Endothelial cell of umbilical vein (primary cell): Measurements from ENCODE around the gene DLG1.

Source experiments
- EZH2 ChIP-seq: IDR thresholded peaks from 2 replicates; pipeline ENCODE4 v1.6.1; 2012; ENCODE audit warnings: borderline replicate concordance, low read depth, mild to moderate bottlenecking, moderate library complexity, low read length, inconsistent platforms; ENCODE audit not compliant: severe bottlenecking
- FOS ChIP-seq: IDR thresholded peaks from 2 replicates; pipeline ENCODE4 v1.6.1; 2011; ENCODE audit warnings: mild to moderate bottlenecking, low read length, moderate library complexity, borderline replicate concordance; ENCODE audit not compliant: insufficient read depth
- POLR2A ChIP-seq: IDR thresholded peaks from 2 replicates; pipeline ENCODE4 v1.6.1; 2012; ENCODE audit warnings: low read depth, mild to moderate bottlenecking, control low read depth, low read length
- POLR2AphosphoS5 ChIP-seq: IDR thresholded peaks from 2 replicates; pipeline ENCODE4 v1.6.1; 2012; ENCODE audit warnings: low read depth, mild to moderate bottlenecking, control low read depth, low read length, moderate library complexity; ENCODE audit not compliant: insufficient read depth
- TF ChIP-seq, protein P1 (sequence below), 2 donors: IDR thresholded peaks; 1 replicate in 1 of 2; 2 replicates in 1 of 2; pipeline ENCODE4 v1.5.1; 2011; ENCODE audit warnings: low read length in 2 of 2, mild to moderate bottlenecking in 2 of 2, moderate library complexity in 2 of 2, control low read depth in 1 of 2, inconsistent platforms in 1 of 2, low read depth in 1 of 2; ENCODE audit not compliant: insufficient read depth in 1 of 2; ENCODE audit errors: extremely low read depth in 1 of 2

DNA sequence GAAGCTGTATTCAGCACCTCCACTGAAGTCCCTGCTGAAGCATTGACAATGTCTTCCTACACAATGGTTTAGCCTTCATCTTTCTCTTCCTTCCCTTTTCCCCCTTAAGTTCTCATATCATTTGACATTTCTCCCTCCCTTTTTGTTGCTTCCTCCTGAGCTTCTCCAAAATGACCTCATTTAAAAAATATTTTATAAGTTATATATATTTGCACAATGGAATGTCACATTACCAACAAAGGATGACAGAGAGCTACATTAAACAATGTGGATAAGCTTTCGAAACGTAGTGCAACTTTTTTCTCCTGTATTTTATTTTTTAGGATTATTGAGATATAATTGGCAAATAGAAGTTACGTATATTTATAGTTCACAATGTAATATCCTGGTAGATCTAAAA is 13.2 kb upstream of the DLG1 start:
- TF ChIP-seq POLR2AphosphoS5, result no peak
- TF ChIP-seq, protein P1, sequence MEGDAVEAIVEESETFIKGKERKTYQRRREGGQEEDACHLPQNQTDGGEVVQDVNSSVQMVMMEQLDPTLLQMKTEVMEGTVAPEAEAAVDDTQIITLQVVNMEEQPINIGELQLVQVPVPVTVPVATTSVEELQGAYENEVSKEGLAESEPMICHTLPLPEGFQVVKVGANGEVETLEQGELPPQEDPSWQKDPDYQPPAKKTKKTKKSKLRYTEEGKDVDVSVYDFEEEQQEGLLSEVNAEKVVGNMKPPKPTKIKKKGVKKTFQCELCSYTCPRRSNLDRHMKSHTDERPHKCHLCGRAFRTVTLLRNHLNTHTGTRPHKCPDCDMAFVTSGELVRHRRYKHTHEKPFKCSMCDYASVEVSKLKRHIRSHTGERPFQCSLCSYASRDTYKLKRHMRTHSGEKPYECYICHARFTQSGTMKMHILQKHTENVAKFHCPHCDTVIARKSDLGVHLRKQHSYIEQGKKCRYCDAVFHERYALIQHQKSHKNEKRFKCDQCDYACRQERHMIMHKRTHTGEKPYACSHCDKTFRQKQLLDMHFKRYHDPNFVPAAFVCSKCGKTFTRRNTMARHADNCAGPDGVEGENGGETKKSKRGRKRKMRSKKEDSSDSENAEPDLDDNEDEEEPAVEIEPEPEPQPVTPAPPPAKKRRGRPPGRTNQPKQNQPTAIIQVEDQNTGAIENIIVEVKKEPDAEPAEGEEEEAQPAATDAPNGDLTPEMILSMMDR (IDR thresholded peaks at IDR 0.05; ENCODE audit: extremely low read depth in 1 of 2, insufficient read depth in 1 of 2, low read depth in 1 of 2, low read length in 2 of 2), result no peak
- no peak for TF ChIP-seq FOS
- TF ChIP-seq EZH2, result no peak
- no peak for TF ChIP-seq POLR2A
